K562 (cell line): Measurements from ENCODE around the gene EFCC1. TPM values are rescaled to one million over a fixed set of nuclear protein-coding genes. Genes with fewer than 3 reads are reported as not detected.
A peak's percentile ranks its signal among the peaks of the same experiment; 100 is the strongest.

Experiments
- C11orf30 ChIP-seq: fragments of 450-650 bp; IDR thresholded peaks from 2 replicates; pipeline ENCODE4 v1.6.1; 2016; ENCODE audit warnings: low read depth, mild to moderate bottlenecking
- EGR1 ChIP-seq: fragments of 450-650 bp; conservative IDR thresholded peaks from 2 replicates; pipeline ENCODE4 v1.6.1; 2017; ENCODE audit warnings: mild to moderate bottlenecking
- ID3 ChIP-seq, 2 experiments: fragments of 250-450 bp in 1 of 2; fragments of 450-650 bp in 1 of 2; sonication (Bioruptor Pico) in 1 of 2; IDR thresholded peaks; 2 replicates each; pipeline versions ENCODE4 v1.6.1 to v1.8.0; 2016 to 2021; ENCODE audit warnings: mild to moderate bottlenecking in 2 of 2, moderate library complexity in 2 of 2, missing compliant biosample characterization in 1 of 2, missing genetic modification characterization in 1 of 2
- KDM2B ChIP-seq: fragments of 250-450 bp; sonication (Bioruptor Pico); IDR thresholded peaks from 2 replicates; pipeline ENCODE4 v1.8.0; 2021; ENCODE audit warnings: mild to moderate bottlenecking, moderate library complexity
- MGA ChIP-seq: fragments of 450-650 bp; IDR thresholded peaks from 2 replicates; pipeline ENCODE4 v1.6.1; 2016; ENCODE audit warnings: mild to moderate bottlenecking, moderate library complexity
- NCOR1 ChIP-seq: fragments of 450-650 bp; IDR thresholded peaks from 2 replicates; pipeline ENCODE4 v1.6.1; 2016; ENCODE audit warnings: mild to moderate bottlenecking, moderate library complexity
- RBFOX2 ChIP-seq: fragments of 200-400 bp; formaldehyde crosslinking; IDR thresholded peaks from 2 replicates; pipeline ENCODE4 v1.6.1; 2017; ENCODE audit warnings: low read depth, mild to moderate bottlenecking, low read length, moderate library complexity
- SIN3A ChIP-seq, 2 experiments: fragments of 150-350 bp in 1 of 2; IDR thresholded peaks; 2 replicates each; pipeline ENCODE4 v1.6.1; 2011 to 2016; ENCODE audit warnings: borderline replicate concordance in 2 of 2, low read depth in 2 of 2, low read length in 2 of 2, mild to moderate bottlenecking in 2 of 2, moderate library complexity in 2 of 2; ENCODE audit not compliant: control insufficient read depth in 1 of 2
- ZBTB26 ChIP-seq: fragments of 450-650 bp; formaldehyde crosslinking; IDR thresholded peaks from 2 replicates; pipeline ENCODE4 v1.4.0; 2022; ENCODE audit warnings: missing genetic modification characterization
- ZNF280A ChIP-seq: fragments of 450-650 bp; IDR thresholded peaks from 2 replicates; pipeline ENCODE4 v1.6.1; 2018; ENCODE audit warnings: mild to moderate bottlenecking, low read depth; ENCODE audit not compliant: partially characterized antibody
- ZNF436 ChIP-seq: fragments of 250-450, 450-650 bp; sonication (Bioruptor Pico); formaldehyde crosslinking; IDR thresholded peaks from 2 replicates; pipeline ENCODE4 v1.7.0; 2020; ENCODE audit warnings: mild to moderate bottlenecking
- polyA plus RNA-seq, 8 experiments: library from polyadenylated mRNA; depleted of rRNA in 4 of 8; stranded (reverse) in 5 of 8; unstranded in 3 of 8; fragments of >200 nt; fragmentation: Nextera tagmentation in 2 of 8; fragmentation: Illumina TruSeq in 1 of 8; extraction: Ambion mirVana in 2 of 8; extraction: Trizol in 1 of 8; gene quantifications; 2 replicates each; pipeline versions ENCODE4 v1.2.1 to v1.2.3, GENCODE V29; 2011 to 2014; ENCODE audit warnings: inconsistent platforms in 1 of 8, missing spikeins in 1 of 8
- total RNA-seq, 7 experiments: library from RNA; depleted of rRNA in 6 of 7; stranded (reverse); fragments of >200 nt in 6 of 7; fragmentation: Illumina TruSeq in 2 of 7; extraction: Trizol in 2 of 7; gene quantifications; 2 replicates each; pipeline versions ENCODE4 v1.2.1 to v1.2.3, GENCODE V29; 2011 to 2021; ENCODE audit warnings: low replicate concordance in 1 of 7

Gene EFCC1
- total and polyA plus RNA-seq, 9 of the 15 experiments (the other 6 are each of a cell fraction or from before 2014, with no cell fraction given) = not detected

- TF ChIP-seq MGA (no peak), ZBTB26 (CRISPR knock-in tag) (no peak), C11orf30 (no peak), ZNF280A (no peak), RBFOX2 (no peak), NCOR1 (peak; percentile 43; the same call in 1 of the 2 replicates), EGR1 (no peak), ZNF436 (no peak), KDM2B (CRISPR knock-in tag) (no peak), SIN3A (IDR thresholded peaks at IDR 0.05; ENCODE audit: borderline replicate concordance in 2 of 2, control insufficient read depth in 1 of 2, low read depth in 2 of 2, low read length in 2 of 2) (no peak), ID3 (CRISPR knock-in tag; IDR thresholded peaks at IDR 0.05) (no peak), ID3 (tag; IDR thresholded peaks at IDR 0.05) (no peak)
Measured at GRCh38 chr3:129022114-129023007, 21.3 kb downstream of the EFCC1 start (continued).
